Keratinocyte (primary cell): ENCODE results near the gene NPAS3. TPM values are rescaled to one million over a fixed set of nuclear protein-coding genes. Genes with fewer than 3 reads are reported as not detected.

Experiments
- DNase-seq: peaks from one replicate; pipeline ENCODE4 v3.0.0-alpha.2; 2011; ENCODE audit warnings: low read depth, missing footprints, low spot score
- FAIRE-seq: peaks from 2 replicates; lab custom pipeline; 2011; peaks lifted over from hg19 to GRCh38; lab: Jason Lieb, UNC
- H2AFZ ChIP-seq: 2 replicates; pipeline ENCODE4 v1.6.0; 2012; ENCODE audit warnings: low read length, control low read depth, inconsistent platforms; ENCODE audit not compliant: control insufficient read depth
- H3K27ac ChIP-seq: 2 replicates; pipeline ENCODE4 v1.5.1; 2011; ENCODE audit warnings: low read length; ENCODE audit not compliant: control insufficient read depth, insufficient read depth
- H3K27me3 ChIP-seq: 3 replicates; pipeline ENCODE4 v1.6.0; 2011; ENCODE audit warnings: low read length; ENCODE audit not compliant: control insufficient read depth, insufficient read depth; ENCODE audit errors: extremely low read depth
- H3K36me3 ChIP-seq, 2 experiments: 2 replicates in 1 of 2; 3 replicates in 1 of 2; pipeline ENCODE4 v1.5.1; 2011; ENCODE audit warnings: low read length in 2 of 2, mild to moderate bottlenecking in 1 of 2; ENCODE audit not compliant: control insufficient read depth in 2 of 2, insufficient read depth in 2 of 2; ENCODE audit errors: extremely low read depth in 1 of 2
- H3K4me1 ChIP-seq: 3 replicates; pipeline ENCODE4 v1.5.1; 2011; ENCODE audit warnings: low read length; ENCODE audit not compliant: control insufficient read depth, insufficient read depth; ENCODE audit errors: extremely low read depth
- H3K4me2 ChIP-seq: 3 replicates; pipeline ENCODE4 v1.6.0; 2011; ENCODE audit warnings: low read depth, low read length; ENCODE audit not compliant: control insufficient read depth, insufficient read depth; ENCODE audit errors: extremely low read depth
- H3K4me3 ChIP-seq, 3 experiments: fragments of 200-600 bp in 1 of 3; sonication (generic) in 1 of 3; 2 replicates in 2 of 3; 3 replicates in 1 of 3; pipeline ENCODE4 v1.5.1; 2011 to 2016; ENCODE audit warnings: low read length in 3 of 3, mild to moderate bottlenecking in 3 of 3, control low read depth in 2 of 3, inconsistent platforms in 1 of 3, low read depth in 1 of 3, mixed read lengths in 1 of 3, mixed run types in 1 of 3, moderate library complexity in 1 of 3; ENCODE audit not compliant: control insufficient read depth in 2 of 3, insufficient read depth in 2 of 3; ENCODE audit errors: extremely low read depth in 1 of 3
- H3K79me2 ChIP-seq: 2 replicates; pipeline ENCODE4 v1.6.0; 2012; ENCODE audit warnings: low read length; ENCODE audit not compliant: control insufficient read depth, insufficient read depth
- H3K9ac ChIP-seq: 3 replicates; pipeline ENCODE4 v1.6.0; 2011; ENCODE audit warnings: low read length; ENCODE audit not compliant: control insufficient read depth, insufficient read depth; ENCODE audit errors: extremely low read depth
- H3K9me1 ChIP-seq: 3 replicates; pipeline ENCODE4 v1.6.0; 2011; ENCODE audit warnings: low read length; ENCODE audit not compliant: control insufficient read depth, insufficient read depth; ENCODE audit errors: extremely low read depth
- H3K9me3 ChIP-seq: 2 replicates; pipeline ENCODE4 v1.5.1; 2012; ENCODE audit warnings: low read depth, low read length; ENCODE audit not compliant: control insufficient read depth
- H4K20me1 ChIP-seq: 3 replicates; pipeline ENCODE4 v1.6.0; 2011; ENCODE audit warnings: low read length; ENCODE audit not compliant: control insufficient read depth, insufficient read depth; ENCODE audit errors: extremely low read depth
- CTCF ChIP-seq, 3 experiments: IDR thresholded peaks in 1 of 3; conservative IDR thresholded peaks in 1 of 3; optimal IDR thresholded peaks in 1 of 3; 2 replicates in 2 of 3; 3 replicates in 1 of 3; pipeline versions ENCODE3 to v1.5.1; 2011; ENCODE audit warnings: low read length in 3 of 3, mild to moderate bottlenecking in 3 of 3, moderate library complexity in 2 of 3, control low read depth in 1 of 3, inconsistent platforms in 1 of 3; ENCODE audit not compliant: insufficient read depth in 2 of 3; ENCODE audit errors: extremely low read depth in 1 of 3
- EZH2 ChIP-seq: IDR thresholded peaks from one replicate; pipeline ENCODE4 v1.6.1; 2012; ENCODE audit warnings: inconsistent platforms, mild to moderate bottlenecking, low read length, moderate library complexity
- dilution Hi-C: fragments of 300-500 bp; cut with MboI; formaldehyde crosslinking; loops from one replicate; pipeline ENCODE4 v1.7.0; 2020; ENCODE audit warnings: low sequenced_read_pairs; ENCODE audit not compliant: extremely low pct_ligation_motif_present
- polyA plus RNA-seq, 5 experiments: library from polyadenylated mRNA; depleted of rRNA in 3 of 5; stranded (reverse) in 3 of 5; stranded (forward) in 1 of 5; unstranded in 1 of 5; fragments of >200 nt; gene quantifications; 1 replicate in 1 of 5; 2 replicates in 3 of 5; 3 replicates in 1 of 5; pipeline versions ENCODE4 v1.2.1 to v1.2.3, GENCODE V29; 2011 to 2012; ENCODE audit warnings: missing spikeins in 2 of 5, low read depth in 1 of 5, low replicate concordance in 1 of 5

NPAS3 gene
- polyA plus RNA-seq, 1 donor (not counting 4 experiments of a cell fraction or from before 2014, with no cell fraction given), result 0.07 TPM

DNA sequence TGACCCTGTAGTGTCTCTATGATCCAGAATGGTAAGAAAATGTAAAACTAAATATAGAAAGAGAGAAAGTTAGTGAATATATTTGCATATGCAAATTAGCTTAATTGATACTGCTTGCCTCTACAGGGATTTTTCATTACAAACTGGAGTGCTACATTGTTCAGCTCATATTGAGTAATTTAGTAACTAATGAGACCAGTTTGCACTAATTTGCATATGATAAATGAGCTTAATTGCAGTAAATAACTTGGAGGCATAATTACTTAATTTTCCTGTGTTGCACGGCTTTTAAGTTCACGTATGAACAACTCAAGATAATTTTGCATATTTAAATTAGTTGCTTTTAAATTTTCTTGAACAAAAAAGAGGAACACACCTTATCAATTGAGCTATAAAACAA, 436.5 kb downstream of the NPAS3 start:
- Histone ChIP-seq H3K9ac (no peak overlapping the region), H3K79me2 (no peaks in the 10 kb centered on the region), H3K4me1 (no peaks in the 10 kb centered on the region), H2AFZ (no peak overlapping the region), H3K4me2 (no peak overlapping the region), H3K27me3 (no peaks in the 10 kb centered on the region), H3K36me3 (no peaks in the 10 kb centered on the region), H4K20me1 (no peaks in the 10 kb centered on the region), H3K27ac (no peak overlapping the region), H3K9me1 (no peaks in the 10 kb centered on the region), H3K4me3 (no peak overlapping the region), H3K9me3 (no peaks in the 10 kb centered on the region)
- FAIRE-seq (no peak), DNase-seq (no peak)
- dilution Hi-C loops, result no loop called here
- TF ChIP-seq CTCF (optimal IDR thresholded peaks at IDR 0.05 in 1 of 3, IDR thresholded peaks at IDR 0.05 in 1 of 3, conservative IDR thresholded peaks at IDR 0.05 in 1 of 3; ENCODE audit: extremely low read depth in 1 of 3, insufficient read depth in 2 of 3, low read length in 3 of 3) (no peak), EZH2 (no peak)

DNA sequence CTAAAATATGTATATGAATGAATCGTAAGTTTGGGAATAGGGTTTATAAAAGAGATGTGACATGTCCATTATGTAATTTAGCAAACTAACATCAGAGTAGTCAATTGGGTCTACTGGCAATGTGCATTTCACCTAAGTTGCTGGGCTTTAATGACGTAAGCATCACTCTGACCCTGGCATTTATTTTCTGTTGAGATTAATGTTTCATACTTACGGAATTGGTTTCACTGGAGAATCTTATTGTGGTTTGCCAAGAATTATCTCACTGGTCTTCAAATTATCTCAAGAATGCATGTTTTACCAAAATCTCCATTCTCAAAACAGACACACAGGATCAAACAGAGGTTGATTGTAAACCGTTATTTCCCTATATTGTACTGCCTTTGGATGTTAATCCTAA, 437.1 kb downstream of the NPAS3 start:
- Histone ChIP-seq H3K79me2 (no peaks in the 10 kb centered on the region), H3K4me3 (no peak overlapping the region), H3K9ac (no peak overlapping the region), H3K9me1 (no peaks in the 10 kb centered on the region), H3K4me2 (no peak overlapping the region), H4K20me1 (no peaks in the 10 kb centered on the region), H2AFZ (no peak overlapping the region), H3K4me1 (no peaks in the 10 kb centered on the region), H3K27me3 (no peaks in the 10 kb centered on the region), H3K27ac (no peak overlapping the region), H3K36me3 (no peaks in the 10 kb centered on the region), H3K9me3 (no peaks in the 10 kb centered on the region)
- dilution Hi-C loops, result no loop called here
- FAIRE-seq (no peak), DNase-seq (no peak)
- no peak for TF ChIP-seq EZH2
- TF ChIP-seq CTCF (optimal IDR thresholded peaks at IDR 0.05 in 1 of 3, IDR thresholded peaks at IDR 0.05 in 1 of 3, conservative IDR thresholded peaks at IDR 0.05 in 1 of 3; ENCODE audit: extremely low read depth in 1 of 3, insufficient read depth in 2 of 3, low read length in 3 of 3), result no peak
